Ishikawa (cell line): ENCODE measurements around the gene MID1.

ENCODE experiments used
- CEBPB ChIP-seq: IDR thresholded peaks from 2 replicates; pipeline ENCODE4 v1.6.1; 2012
- CREB1 ChIP-seq: IDR thresholded peaks from 2 replicates; pipeline ENCODE4 v1.6.1; 2012; ENCODE audit warnings: low read depth
- EGR1 ChIP-seq: IDR thresholded peaks from 2 replicates; pipeline ENCODE4 v1.6.1; 2012
- EP300 ChIP-seq: IDR thresholded peaks from 2 replicates; pipeline ENCODE4 v1.6.1; 2012; ENCODE audit warnings: borderline replicate concordance
- NFIC ChIP-seq: IDR thresholded peaks from 2 replicates; pipeline ENCODE4 v1.6.1; 2012
- RAD21 ChIP-seq: IDR thresholded peaks from 2 replicates; pipeline ENCODE4 v1.6.1; 2012; ENCODE audit warnings: low read depth
- REST ChIP-seq: IDR thresholded peaks from 2 replicates; pipeline ENCODE4 v1.6.1; 2012; ENCODE audit warnings: low read depth, mild to moderate bottlenecking
- TAF1 ChIP-seq: IDR thresholded peaks from 2 replicates; pipeline ENCODE4 v1.6.1; 2012; ENCODE audit warnings: low read depth, mild to moderate bottlenecking
- TCF12 ChIP-seq: IDR thresholded peaks from 2 replicates; pipeline ENCODE4 v1.6.1; 2012; ENCODE audit warnings: low read depth
- TEAD4 ChIP-seq: IDR thresholded peaks from 2 replicates; pipeline ENCODE4 v1.6.1; 2012
- USF1 ChIP-seq: IDR thresholded peaks from 2 replicates; pipeline ENCODE4 v1.6.1; 2012
- YY1 ChIP-seq: IDR thresholded peaks from 2 replicates; pipeline ENCODE4 v1.6.1; 2012; ENCODE audit warnings: low read depth
- ZBTB7A ChIP-seq: IDR thresholded peaks from 2 replicates; pipeline ENCODE4 v1.6.1; 2012; ENCODE audit warnings: low read depth
- TF ChIP-seq, protein P1 (sequence below): IDR thresholded peaks from 2 replicates; pipeline ENCODE4 v1.6.1; 2012

DNA sequence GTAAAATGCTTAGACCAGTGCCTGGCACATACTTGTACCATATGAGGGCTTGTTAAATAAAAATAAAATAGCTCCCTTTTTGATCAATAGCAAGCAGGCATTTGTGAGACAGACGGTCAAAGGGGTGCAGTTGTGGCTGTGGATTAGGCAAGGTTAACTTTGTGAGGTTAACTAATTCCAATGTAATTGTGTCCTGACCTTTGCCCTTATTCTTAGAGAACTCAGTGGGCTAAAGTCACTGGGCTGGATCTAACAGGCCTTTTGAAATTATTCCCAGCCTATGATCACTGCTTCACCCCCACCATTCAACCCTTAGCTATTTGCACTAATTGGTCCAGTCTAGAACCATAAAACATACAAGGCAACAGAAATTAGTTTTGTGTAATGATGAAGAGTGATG, 166.4 kb downstream of the MID1 start:
- no peak for TF ChIP-seq RAD21
- TF ChIP-seq EP300: no peak
- no peak for TF ChIP-seq ZBTB7A
- TF ChIP-seq TAF1: no peak
- no peak for TF ChIP-seq YY1
- no peak for TF ChIP-seq CEBPB
- TF ChIP-seq NFIC: no peak
- no peak for TF ChIP-seq TEAD4
- TF ChIP-seq, protein P1, sequence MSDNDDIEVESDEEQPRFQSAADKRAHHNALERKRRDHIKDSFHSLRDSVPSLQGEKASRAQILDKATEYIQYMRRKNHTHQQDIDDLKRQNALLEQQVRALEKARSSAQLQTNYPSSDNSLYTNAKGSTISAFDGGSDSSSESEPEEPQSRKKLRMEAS: no peak
- TF ChIP-seq REST: no peak
- TF ChIP-seq USF1: no peak
- TF ChIP-seq EGR1: no peak
- no peak for TF ChIP-seq TCF12
- no peak for TF ChIP-seq CREB1
